Urinary bladder (tissue), 4 donors: ENCODE results near the gene PHF2. TPM values are rescaled to one million over a fixed set of nuclear protein-coding genes. Genes with fewer than 3 reads are reported as not detected.

Experiments
- DNase-seq: peaks from one replicate; pipeline ENCODE4 v3.0.0-alpha.2; 2015; ENCODE audit errors: extremely low spot score
- H3K27ac ChIP-seq: one replicate; pipeline ENCODE4 v1.5.1; 2013; ENCODE audit warnings: low read depth, mild to moderate bottlenecking, moderate library complexity
- H3K36me3 ChIP-seq: one replicate; pipeline ENCODE4 v1.6.1; 2013; ENCODE audit warnings: mild to moderate bottlenecking, moderate library complexity; ENCODE audit not compliant: insufficient read depth
- H3K4me1 ChIP-seq: one replicate; pipeline ENCODE4 v1.6.1; 2013; ENCODE audit warnings: mild to moderate bottlenecking, moderate library complexity; ENCODE audit not compliant: insufficient read depth
- H3K4me3 ChIP-seq: one replicate; pipeline ENCODE4 v1.5.1; 2013; ENCODE audit warnings: low read depth, low read length
- WGBS: extraction: QIAGEN DNeasy Blood & Tissue Kit; methylation state at CpG from one replicate; pipeline ENCODE4 v1.1.7; 2013; 5-methylcytosine and 5-hydroxymethylcytosine counted together
- polyA plus RNA-seq: library from polyadenylated mRNA; stranded (reverse); fragments of 200-250 nt; gene quantifications from one replicate; pipeline ENCODE4 v1.2.3, GENCODE V29; 2013
- total RNA-seq: library from RNA; depleted of rRNA; stranded (reverse); fragments of >200 nt; gene quantifications from one replicate; pipeline ENCODE4 v1.2.3, GENCODE V29; 2014
- donor health status: healthy with polysubstance abuse.
- donor health status: healthy.

The PHF2 gene
- total RNA-seq (20.0 TPM), polyA plus RNA-seq (33.1 TPM)

DNA sequence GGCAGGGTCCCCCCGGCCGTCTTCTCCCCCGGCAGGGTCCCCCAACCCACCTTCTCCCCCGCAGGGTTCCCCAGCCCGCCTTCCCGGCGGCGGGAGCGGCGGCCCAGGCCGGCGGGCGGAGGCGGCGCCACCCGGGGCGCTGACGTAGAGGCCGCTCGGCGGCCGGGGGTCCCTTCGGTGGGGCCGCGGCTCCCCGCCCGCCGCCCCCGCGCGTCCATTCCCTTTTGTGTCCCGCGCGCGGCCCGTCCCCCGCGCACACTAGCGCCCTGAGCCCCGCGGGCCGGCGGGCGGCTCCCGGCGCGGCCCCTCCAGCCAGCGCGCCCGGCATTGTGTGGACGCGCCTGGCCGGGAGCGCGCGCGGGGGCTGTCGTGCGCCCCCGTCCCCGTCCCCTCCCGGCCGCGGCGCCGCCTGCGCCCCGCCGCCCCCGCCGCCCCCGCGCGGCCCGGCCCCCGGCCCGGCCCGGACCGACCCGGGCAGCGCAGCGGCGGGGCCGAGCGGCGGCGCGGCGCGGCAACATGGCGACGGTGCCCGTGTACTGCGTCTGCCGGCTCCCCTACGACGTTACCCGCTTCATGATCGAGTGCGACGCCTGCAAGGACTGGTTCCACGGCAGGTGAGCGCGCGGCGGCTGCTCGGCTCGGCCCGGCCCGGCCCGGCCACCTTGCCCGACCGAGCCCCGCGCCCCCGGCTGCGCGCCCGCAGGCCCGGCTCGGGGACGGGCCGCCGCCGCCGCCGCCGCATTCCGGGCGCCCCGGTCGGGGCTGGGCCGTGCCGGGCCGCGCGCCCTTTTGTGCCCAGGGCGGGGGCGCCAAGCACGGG, at the start of gene PHF2:
Gene PHF2, plus strand, starts transcription at position 327 of the 820 bp plus-strand sequence. Its CDS starts 190 bp downstream, at position 517.
- H3K4me3 ChIP-seq = peak within 1 kb of the TSS; percentile 93
- WGBS = under 1% methylated on average over 140 of the region's 140 CpGs
- H3K36me3 ChIP-seq = no peaks in the 10 kb centered on the region
- no peak for DNase-seq
- H3K27ac ChIP-seq = peak within 1 kb of the TSS; percentile 88
- H3K4me1 ChIP-seq = peaks cover 4% of the 10 kb centered on the region

DNA sequence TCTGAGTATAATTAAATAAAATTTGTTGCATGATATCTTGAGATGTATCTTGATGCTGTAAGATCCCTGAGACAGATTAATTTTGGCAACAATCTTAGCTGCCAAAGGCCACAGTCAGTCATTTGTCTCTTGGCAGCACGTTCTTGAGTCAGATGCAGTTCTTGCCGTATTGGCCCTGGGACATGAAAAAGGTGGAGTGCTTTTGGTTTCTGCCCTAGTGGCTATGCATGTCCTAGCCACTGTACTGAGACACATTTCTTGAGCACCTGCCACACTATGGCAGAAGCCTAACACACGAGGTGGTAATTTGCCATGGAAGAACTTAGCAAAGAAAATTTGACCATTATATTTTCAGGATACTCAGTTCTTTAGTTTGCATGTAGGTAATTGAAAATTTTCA, 45.0 kb upstream of the PHF2 start:
- H3K4me3 ChIP-seq = no peak overlapping the region
- H3K27ac ChIP-seq = no peak overlapping the region
- DNase-seq = no peak
- peaks cover 3% of the 10 kb centered on the region for H3K36me3 ChIP-seq
- no peaks in the 10 kb centered on the region for H3K4me1 ChIP-seq
- 76% methylated on average over 3 of the region's 3 CpGs for WGBS

DNA sequence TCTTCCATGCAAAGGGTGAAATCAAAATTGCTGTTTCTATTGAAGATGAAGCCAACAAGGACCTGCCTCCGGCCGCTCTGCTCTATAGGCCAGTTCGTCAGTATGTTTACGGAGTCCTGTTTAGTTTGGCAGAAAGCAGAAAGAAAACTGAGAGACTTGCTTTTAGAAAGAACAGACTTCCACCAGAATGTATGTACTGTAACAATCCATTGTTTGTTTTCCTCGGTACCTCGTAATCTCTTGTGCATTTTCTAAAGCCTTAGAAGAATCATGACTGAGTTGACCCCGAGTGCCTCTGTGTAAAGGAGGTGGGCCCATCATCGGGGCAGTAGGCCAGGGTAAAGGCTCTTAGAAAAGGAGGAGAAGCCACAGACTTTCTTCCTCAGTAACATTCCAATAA, 44.2 kb upstream of the PHF2 start:
- H3K36me3 ChIP-seq = peaks cover 3% of the 10 kb centered on the region
- no peak for DNase-seq
- WGBS = 54% methylated on average over 8 of the region's 8 CpGs

DNA sequence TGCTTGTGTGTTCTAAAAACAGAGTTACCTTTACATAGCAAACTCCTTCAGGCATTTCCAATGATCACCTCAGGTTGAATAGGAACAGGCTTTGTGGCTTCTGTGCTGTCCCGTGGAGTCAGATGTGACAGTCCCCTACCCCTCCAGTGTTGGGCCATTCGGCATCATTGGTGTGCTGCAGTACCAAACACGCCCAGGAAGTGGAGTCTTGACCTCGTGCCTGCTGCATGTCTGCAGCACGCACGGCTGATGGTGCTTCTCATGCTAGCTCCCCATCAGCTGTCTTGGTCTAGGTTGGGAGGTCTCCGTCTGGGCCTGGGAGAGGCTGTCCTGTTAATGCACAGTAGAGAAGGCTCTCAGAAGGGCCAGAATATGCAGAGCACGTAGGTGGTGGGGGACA, 42.5 kb upstream of the PHF2 start:
- H3K27ac ChIP-seq = no peak overlapping the region
- DNase-seq = no peak
- H3K4me1 ChIP-seq = no peaks in the 10 kb centered on the region
- peaks cover 3% of the 10 kb centered on the region for H3K36me3 ChIP-seq
- no peak overlapping the region for H3K4me3 ChIP-seq
- 79% methylated on average over 8 of the region's 8 CpGs for WGBS

More for the DNA sequence above, 44.2 kb upstream of the PHF2 start:
- Histone ChIP-seq H3K4me1 (no peaks in the 10 kb centered on the region), H3K27ac (no peak overlapping the region), H3K4me3 (no peak overlapping the region)

DNA sequence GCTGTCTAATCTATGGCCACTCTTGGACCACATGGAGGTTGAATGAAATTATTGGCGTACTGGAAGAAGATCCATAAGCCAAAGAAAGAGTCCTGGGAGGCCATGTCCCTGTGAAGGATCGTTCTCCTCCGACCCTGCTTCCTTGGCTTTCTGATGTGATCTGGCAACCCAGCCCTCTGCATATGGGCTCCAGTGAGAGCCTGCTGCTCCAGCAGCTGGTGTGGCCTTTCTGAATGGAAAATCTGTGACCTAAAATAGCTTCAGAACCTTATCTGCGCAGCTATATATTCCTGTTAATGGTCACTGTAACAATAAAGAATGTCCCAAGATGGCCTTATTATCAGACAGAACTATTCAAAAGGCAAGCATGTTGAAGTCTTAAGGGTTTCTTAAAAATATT, 40.2 kb upstream of the PHF2 start:
- Histone ChIP-seq H3K36me3 (peaks cover 3% of the 10 kb centered on the region), H3K27ac (no peak overlapping the region), H3K4me3 (no peak overlapping the region), H3K4me1 (no peaks in the 10 kb centered on the region)
- DNase-seq = no peak
- WGBS = 95% methylated on average over 4 of the region's 4 CpGs

DNA sequence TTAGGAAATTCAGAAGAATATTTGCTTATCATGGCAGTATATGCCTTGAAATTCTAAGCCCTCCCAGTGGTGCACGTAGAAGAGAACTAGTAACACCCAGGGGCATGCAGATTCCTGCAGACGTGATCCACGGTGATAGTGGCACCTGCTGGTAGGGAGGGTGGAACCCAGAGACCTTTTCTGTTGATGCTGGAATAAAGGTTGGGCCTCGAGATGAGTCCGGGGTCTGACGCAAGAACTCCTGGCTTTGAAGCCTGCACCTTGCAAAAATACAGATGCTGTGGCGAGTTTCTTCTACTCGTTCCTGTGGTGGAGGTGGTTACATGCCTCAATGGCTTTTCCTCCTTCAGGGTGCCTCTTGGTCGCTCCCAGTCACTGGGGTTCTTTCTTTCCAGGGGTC, 39.5 kb upstream of the PHF2 start:
- no peak overlapping the region for H3K27ac ChIP-seq
- WGBS = 81% methylated on average over 9 of the region's 9 CpGs
- DNase-seq = no peak
- no peak overlapping the region for H3K4me3 ChIP-seq
- no peaks in the 10 kb centered on the region for H3K4me1 ChIP-seq
- H3K36me3 ChIP-seq = peaks cover 3% of the 10 kb centered on the region

DNA sequence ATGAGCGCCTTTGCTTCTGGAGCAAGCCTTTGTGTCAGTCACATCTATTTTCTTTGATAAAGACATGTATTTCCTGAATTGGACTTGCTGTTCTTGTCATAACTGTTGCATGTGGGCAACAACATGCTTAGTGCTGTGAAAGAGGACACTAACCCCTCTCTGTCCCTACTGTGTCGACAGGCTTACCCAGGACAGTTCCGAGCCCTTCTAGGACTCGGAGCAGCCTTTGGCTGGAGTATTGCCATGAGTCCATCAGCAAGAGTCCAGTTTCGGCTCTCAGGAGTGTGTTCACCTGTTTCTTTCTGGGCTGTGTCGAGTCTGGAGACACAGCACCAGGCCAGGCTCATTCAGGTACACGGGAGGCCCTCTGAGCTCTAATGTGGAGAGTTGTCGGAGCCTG, 36.1 kb upstream of the PHF2 start:
- no peak overlapping the region for H3K4me3 ChIP-seq
- H3K27ac ChIP-seq = no peak overlapping the region
- 91% methylated on average over 8 of the region's 8 CpGs for WGBS
- no peak for DNase-seq
- no peaks in the 10 kb centered on the region for H3K4me1 ChIP-seq
- peaks cover 2% of the 10 kb centered on the region for H3K36me3 ChIP-seq

DNA sequence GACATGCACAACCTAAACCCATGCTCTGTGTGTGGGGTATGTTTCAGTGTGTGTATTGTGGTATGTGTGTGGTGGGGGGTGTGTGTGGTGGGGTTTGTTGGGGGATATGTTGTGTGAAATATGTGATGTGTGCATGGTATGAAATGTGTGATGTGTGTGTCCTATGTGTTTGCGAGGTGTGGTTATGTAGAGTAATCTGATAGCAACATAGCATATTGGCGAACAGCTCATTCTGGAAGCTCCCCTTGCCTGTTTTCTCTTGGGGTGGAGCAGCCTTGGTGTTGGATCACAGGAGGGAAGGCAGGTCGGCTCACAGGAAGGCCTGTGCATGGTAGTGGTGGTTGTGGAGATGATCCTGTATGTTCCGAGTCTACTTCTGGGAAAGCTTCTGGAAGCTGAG, 35.4 kb upstream of the PHF2 start:
- 88% methylated on average over 4 of the region's 4 CpGs for WGBS
- no peak overlapping the region for H3K4me3 ChIP-seq
- no peak for DNase-seq
- H3K36me3 ChIP-seq = peaks cover 2% of the 10 kb centered on the region
- H3K27ac ChIP-seq = no peak overlapping the region
- H3K4me1 ChIP-seq = no peaks in the 10 kb centered on the region

DNA sequence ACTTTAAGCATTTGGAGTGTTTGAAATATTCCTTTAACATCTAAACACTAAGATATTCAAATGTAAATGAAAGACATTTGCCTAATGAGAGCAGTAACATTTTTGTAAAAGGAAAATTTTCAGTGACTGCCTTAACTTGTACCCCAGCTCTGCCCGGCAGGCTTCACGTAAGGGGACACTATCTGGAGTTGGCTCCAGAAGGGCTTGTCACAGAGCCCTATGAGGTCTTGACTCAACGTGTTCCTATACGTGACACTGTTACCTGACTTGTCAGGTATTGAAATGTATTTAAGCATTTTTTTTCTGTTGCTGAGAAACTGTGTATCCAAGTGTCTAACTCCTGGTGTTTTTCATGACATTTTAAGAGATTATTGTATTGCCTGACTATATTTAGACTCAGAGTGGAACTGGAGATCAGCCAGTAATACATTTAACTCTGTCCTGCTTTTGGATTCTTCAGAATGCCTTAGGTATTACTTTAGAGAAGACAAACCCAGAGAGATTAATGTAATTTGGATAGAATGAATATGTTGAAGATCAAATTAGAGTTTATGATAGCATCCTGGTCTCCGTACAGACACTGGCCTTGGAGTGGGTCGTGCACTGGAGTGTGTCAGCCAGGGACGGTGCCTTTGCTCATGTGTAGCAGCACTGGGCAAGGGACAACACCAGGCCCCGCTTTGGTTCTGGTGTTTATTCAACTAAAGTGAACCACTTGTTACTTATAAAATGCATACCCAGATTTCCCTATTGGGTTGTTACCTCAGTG, 34.6 kb upstream of the PHF2 start:
- WGBS = 58% methylated on average over 8 of the region's 8 CpGs
- Histone ChIP-seq H3K4me1 (no peaks in the 10 kb centered on the region), H3K36me3 (peaks cover 2% of the 10 kb centered on the region), H3K27ac (no peak overlapping the region), H3K4me3 (no peak overlapping the region)
- no peak for DNase-seq

DNA sequence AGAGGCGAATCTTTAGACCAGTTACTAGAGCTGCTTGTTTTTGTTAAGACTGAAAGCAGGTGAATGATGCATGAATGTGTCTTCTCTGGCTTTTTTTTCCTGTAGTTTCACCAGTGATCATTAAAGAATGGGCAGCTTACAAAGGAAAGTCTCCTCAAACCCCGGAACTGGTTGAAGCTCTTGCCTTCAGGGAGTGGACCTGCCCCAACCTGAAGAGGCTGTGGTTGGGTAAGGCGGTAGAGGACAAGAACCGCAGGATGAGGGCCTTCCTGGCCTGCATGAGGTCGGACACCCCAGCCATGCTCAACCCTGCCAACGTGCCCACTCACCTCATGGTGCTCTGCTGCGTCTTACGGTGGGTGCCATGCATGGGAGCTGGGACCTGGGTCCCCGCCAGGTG, 33.3 kb upstream of the PHF2 start:
- WGBS = 98% methylated on average over 9 of the region's 9 CpGs
- no peak for DNase-seq

DNA sequence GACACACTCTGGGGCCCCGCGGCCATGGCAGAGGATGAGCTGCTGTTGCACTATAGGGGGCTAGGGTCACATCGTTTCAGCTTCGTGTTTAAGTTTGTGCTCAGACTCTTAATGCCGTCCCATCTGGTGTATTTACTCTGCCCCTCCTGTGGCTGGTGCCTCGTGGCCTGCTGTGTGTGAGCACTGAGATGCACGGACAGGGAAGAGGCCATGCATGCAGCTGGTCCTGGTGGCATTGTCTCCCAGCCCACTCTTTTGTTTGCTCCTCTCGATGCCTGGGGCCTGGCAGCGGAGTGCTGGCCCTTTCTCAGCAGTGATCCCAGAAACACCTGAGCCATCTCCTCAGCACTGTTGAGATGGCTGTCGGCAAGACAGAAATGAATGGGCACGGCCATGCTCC, 30.0 kb upstream of the PHF2 start:
- Histone ChIP-seq H3K27ac (no peak overlapping the region), H3K36me3 (peaks cover 2% of the 10 kb centered on the region), H3K4me3 (no peak overlapping the region), H3K4me1 (no peaks in the 10 kb centered on the region)
- 96% methylated on average over 11 of the region's 11 CpGs for WGBS
- no peak for DNase-seq

More for the DNA sequence above, 33.3 kb upstream of the PHF2 start:
- no peak overlapping the region for H3K4me3 ChIP-seq
- H3K36me3 ChIP-seq = peaks cover 2% of the 10 kb centered on the region
- no peaks in the 10 kb centered on the region for H3K4me1 ChIP-seq
- H3K27ac ChIP-seq = no peak overlapping the region

DNA sequence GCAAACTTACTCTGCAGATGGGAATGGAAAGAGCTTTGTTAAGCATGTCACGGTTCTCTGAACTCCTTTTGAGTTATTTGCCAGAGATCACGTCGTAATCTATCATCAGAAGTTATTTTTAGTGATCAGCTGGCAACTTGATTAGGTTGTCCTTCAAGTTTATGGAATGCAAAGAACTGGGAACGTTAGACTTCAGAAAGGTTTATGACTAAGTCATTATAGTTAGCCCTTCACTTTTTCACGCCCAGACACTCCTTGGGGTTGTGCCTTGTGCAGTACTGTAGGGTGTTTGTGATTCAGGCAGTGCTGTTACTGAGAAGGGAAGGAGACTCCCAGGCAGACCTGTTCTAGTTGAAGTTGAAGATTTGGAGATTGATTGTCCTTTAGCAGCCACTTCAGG, 26.8 kb upstream of the PHF2 start:
- peaks cover 6% of the 10 kb centered on the region for H3K36me3 ChIP-seq
- no peak for DNase-seq
- WGBS = 66% methylated on average over 5 of the region's 5 CpGs
- H3K27ac ChIP-seq = no peak overlapping the region
- H3K4me3 ChIP-seq = no peak overlapping the region
- no peaks in the 10 kb centered on the region for H3K4me1 ChIP-seq

DNA sequence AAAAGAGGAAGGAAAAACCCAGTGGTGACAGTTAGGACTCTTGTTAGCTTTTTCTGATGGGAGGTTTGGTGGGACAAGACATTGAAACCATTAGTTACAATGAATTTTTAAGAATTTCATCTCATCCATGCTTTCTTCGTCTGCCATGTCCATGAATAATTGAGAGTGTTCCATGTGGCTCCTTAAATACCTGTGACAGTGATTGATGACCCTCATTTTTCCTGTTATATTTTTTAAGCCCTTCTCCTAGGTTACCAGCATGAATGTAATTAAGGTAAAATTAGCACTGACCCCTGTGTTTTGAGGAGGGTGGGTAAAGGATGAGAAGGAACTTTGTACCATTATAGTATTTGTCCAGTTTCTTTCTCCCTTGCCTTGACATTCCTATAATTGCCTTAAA, 23.5 kb upstream of the PHF2 start:
- WGBS = 100% methylated on average over 1 of the region's 1 CpG
- no peaks in the 10 kb centered on the region for H3K4me1 ChIP-seq
- no peak overlapping the region for H3K27ac ChIP-seq
- H3K36me3 ChIP-seq = peaks cover 4% of the 10 kb centered on the region
- no peak overlapping the region for H3K4me3 ChIP-seq
- no peak for DNase-seq

DNA sequence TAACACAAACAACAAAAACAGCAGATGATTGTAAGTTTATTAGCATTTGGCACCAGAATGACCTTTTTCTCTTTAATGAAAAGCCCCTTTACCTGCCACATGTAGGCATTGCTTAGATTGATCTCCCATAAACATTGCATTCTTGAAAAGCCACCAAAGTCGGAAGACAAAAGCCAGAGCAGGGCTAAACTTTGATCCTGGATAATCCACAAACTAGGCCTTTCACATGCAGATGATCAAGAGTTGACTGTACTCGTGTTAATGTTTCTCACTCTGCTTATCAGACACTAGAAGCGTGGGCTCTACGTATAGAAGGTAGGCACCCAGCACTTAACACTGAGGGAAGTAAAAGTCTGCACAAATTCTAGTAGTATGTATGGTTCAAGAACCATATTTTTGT, 21.0 kb upstream of the PHF2 start:
- H3K4me3 ChIP-seq = no peak overlapping the region
- peaks cover 6% of the 10 kb centered on the region for H3K36me3 ChIP-seq
- H3K27ac ChIP-seq = no peak overlapping the region
- no peaks in the 10 kb centered on the region for H3K4me1 ChIP-seq
- WGBS = 59% methylated on average over 4 of the region's 4 CpGs
- DNase-seq = no peak
